Kidney epithelial cell (primary cell): ENCODE data around the gene ARL5C. TPM values are rescaled to one million over a fixed set of nuclear protein-coding genes. Genes with fewer than 3 reads are reported as not detected.
"Not testable (repeated sequence)": the region's sequence is repeated elsewhere in the genome, so short reads cannot be mapped to it uniquely, and the experiment has no call there.

Experiments
- DNase-seq: peaks from one replicate; pipeline ENCODE4 v3.0.0-alpha.2; 2010; ENCODE audit warnings: low read depth
- H3K27me3 ChIP-seq: 2 replicates; pipeline ENCODE4 v1.6.0; 2011; ENCODE audit warnings: low read length; ENCODE audit not compliant: control insufficient read depth, insufficient read depth
- H3K36me3 ChIP-seq: 2 replicates; pipeline ENCODE4 v1.5.1; 2011; ENCODE audit warnings: low read length; ENCODE audit not compliant: control insufficient read depth, insufficient read depth
- H3K4me3 ChIP-seq: 2 replicates; pipeline ENCODE4 v1.5.1; 2011; ENCODE audit warnings: low read depth, mild to moderate bottlenecking, control low read depth, low read length
- CTCF ChIP-seq: IDR thresholded peaks from 2 replicates; pipeline ENCODE4 v1.5.1; 2011; ENCODE audit warnings: mild to moderate bottlenecking, moderate library complexity, low read length, control low read depth, inconsistent platforms; ENCODE audit not compliant: insufficient read depth, poor library complexity, severe bottlenecking
- total RNA-seq: library from RNA; depleted of rRNA; stranded (reverse); fragments of >200 nt; gene quantifications from 2 replicates; pipeline ENCODE4 v1.2.3, GENCODE V29; 2015

Gene ARL5C
- total RNA-seq, 1 donor from 2014 or later: not detected

GRCh38 chr17:39169518-39169917 is 3.6 kb upstream of the ARL5C start:
- no peak overlapping the region for H3K4me3 ChIP-seq
- no peak for TF ChIP-seq CTCF
- no peaks in the 10 kb centered on the region for H3K36me3 ChIP-seq
- peaks cover 36% of the 10 kb centered on the region for H3K27me3 ChIP-seq
- no peak for DNase-seq

GRCh38 chr17:39169101-39169500 is 3.1 kb upstream of the ARL5C start:
- H3K27me3 ChIP-seq: peaks cover 37% of the 10 kb centered on the region
- no peak for TF ChIP-seq CTCF
- no peak overlapping the region for H3K4me3 ChIP-seq
- DNase-seq: no peak
- no peaks in the 10 kb centered on the region for H3K36me3 ChIP-seq

DNA sequence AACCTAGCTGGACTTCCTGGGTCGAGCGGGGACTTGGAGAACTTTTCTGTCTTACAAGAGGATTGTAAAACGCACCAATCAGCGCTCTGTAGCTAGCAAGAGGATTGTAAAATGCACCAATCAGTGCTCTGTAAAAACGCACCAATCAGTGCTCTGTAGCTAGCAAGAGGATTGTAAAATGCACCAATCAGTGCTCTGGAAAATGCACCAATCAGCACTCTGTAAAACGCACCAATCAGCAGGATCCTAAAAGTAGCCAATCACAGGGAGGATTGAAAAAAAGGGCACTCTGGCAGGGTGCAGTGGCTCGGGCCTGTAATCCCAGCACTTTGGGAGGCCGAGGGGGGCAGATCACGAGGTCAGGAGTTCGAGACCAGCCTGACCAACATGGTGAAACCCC is 2.5 kb upstream of the ARL5C start:
- not testable (repeated sequence) for H3K4me3 ChIP-seq, DNase-seq, H3K36me3 ChIP-seq
- peaks cover 37% of the 10 kb centered on the region for H3K27me3 ChIP-seq

DNA sequence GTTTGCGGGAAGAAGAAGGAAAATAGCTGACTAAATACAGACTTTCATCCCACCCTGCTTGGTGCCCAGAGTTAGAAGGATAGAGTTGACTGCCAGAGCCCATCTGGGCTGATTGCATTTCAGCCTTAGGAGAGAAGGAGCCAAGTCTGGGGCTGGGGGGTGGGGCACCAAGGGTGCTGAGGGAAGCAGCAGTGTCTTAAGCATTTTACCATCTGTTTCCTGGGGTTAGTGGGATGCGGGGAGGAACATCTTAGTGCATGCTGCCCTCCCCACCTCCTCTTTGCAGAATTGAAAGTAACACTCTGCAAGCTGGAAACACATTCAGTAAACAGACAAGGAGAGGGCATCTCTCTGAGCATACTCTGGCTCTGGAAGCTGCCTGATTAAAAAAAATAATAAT is 1.5 kb upstream of the ARL5C start:
- no peaks in the 10 kb centered on the region for H3K36me3 ChIP-seq
- no peak for DNase-seq

GRCh38 chr17:39166437-39167335 is 725 bp upstream of the ARL5C start:
- Histone ChIP-seq H3K27me3 (peaks cover 37% of the 10 kb centered on the region), H3K4me3 (no peak overlapping the region), H3K36me3 (no peaks in the 10 kb centered on the region)
- DNase-seq: no peak
- TF ChIP-seq CTCF: no peak

More for the DNA sequence above, 1.5 kb upstream of the ARL5C start:
- Histone ChIP-seq H3K4me3 (no peak overlapping the region), H3K27me3 (peaks cover 37% of the 10 kb centered on the region)
- no peak for TF ChIP-seq CTCF

DNA sequence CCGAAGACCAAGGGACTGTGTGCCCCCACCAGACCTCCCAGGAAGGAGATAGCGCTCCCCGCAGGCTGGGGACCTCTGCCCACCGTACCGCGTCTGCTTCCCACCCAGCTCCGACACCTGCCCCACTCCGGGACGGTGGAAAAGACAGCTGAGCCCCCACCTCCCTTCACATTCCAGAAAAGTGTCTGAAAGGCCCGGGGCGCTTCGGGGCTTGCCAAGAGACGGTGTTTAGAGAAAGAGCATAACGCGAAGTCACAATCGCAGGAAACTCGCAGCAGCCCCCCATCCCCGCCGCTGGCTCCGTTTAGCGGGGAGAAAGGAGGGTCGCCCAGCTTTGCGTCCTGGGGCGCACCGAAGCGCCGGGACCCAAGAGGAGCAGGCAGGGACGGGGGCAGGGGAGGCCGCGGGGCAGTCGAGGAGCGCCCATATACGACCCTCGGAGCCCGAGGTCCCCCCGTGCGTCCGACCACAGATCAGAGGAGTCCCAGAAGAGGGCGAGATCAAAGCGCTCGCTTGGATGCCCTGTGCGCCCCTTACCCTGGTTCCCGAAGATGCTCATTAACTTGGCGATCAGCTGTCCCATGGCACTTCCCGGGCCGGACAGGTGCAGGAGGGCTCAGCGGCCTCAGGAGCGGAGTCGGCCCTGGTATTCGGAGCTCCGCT is 652 bp downstream of the ARL5C start:
- no peak for DNase-seq
- Histone ChIP-seq H3K4me3 (peak overlapping the region; percentile 43), H3K27me3 (peaks cover 40% of the 10 kb centered on the region), H3K36me3 (no peaks in the 10 kb centered on the region)
- TF ChIP-seq CTCF: no peak
